ENCODE results near the gene CTNNBIP1. TPM values are rescaled to one million over a fixed set of nuclear protein-coding genes. Genes with fewer than 3 reads are reported as not detected.

Gene CTNNBIP1
- total and polyA plus RNA-seq, 2 donors (not counting 1 experiment from before 2014, with no cell fraction given): 6.9 to 8.7 TPM

DNA sequence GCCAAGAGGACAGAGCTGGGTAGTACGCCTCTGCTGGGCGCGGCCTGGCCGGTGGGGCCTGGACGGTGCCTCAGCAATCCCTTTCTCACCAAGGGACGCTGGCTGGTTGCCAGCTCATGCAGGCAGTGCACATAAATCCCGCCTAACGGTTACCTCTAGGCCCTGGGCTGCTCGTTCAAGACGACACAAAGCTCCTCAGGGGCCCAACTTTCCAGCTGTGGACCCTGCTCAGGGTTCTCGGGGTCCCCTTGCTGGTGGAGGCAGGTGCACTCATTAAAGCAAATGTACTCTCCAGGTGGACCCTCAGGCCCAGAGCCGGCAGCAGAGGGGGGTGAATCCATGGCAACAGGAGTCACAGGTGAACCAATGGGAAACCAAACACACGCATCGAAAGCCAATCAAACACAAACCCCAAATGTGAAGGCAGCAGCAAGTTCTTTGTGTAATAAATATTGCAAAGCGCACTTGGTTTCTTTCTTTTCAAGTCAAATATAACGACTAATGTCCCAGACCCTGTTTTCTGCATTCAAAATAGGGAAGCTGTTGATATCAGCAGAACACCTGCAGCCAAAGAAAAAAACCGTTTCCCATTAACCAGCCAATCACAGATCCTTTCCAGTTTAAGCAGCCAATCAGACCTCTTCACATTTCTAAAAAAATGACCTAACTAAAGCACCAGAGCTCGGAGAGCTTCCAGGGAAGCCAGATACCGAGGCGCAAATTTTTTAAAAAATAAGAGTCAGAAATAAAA is 60.2 kb downstream of the CTNNBIP1 start:
- peaks cover 21 to 36% of the 10 kb centered on the region in 2 donors for H3K4me1 ChIP-seq (ENCODE audit: control insufficient read depth in 2 of 2, insufficient read depth in 2 of 2, low read length in 2 of 2)
- H3K36me3 ChIP-seq (replicated peaks in 1 of 2; ENCODE audit: control extremely low read depth in 1 of 2, control insufficient read depth in 1 of 2, extremely low read depth in 1 of 2, insufficient read depth in 2 of 2, low read length in 1 of 2): no peaks in the 10 kb centered on the region
- H3K27me3 Mint-ChIP-seq: no peaks in the 10 kb centered on the region
- CTCF ChIA-PET: interaction anchor here (0.9 to 4.9 kb wide), 12 partner anchors 13 to 223 kb away, joined by 3 to 30 read pairs (median 3); partner anchors contain the start of genes CLSTN1, LZIC and NMNAT1
- DNase-seq (peak; percentile 90), ATAC-seq (ENCODE audit: low read depth) (peak; percentile 88)
- POLR2A ChIA-PET: interaction anchor here (0.6 to 1.5 kb wide), 6 partner anchors 8 to 223 kb away, joined by 3 to 5 read pairs (median 4); no protein-coding TSS in a partner anchor
- peak overlapping the region in 4 of 5 experiments; percentile 50 to 70 (median 58) for H3K4me3 ChIP-seq (ENCODE audit: control extremely low read depth in 1 of 5, extremely low read depth in 1 of 5, insufficient read depth in 1 of 5, low read depth in 2 of 5, low read length in 4 of 5)
- peak overlapping the region; percentile 92 for H3K4me2 ChIP-seq (replicated peaks; ENCODE audit: low read depth, low read length, poor library complexity, severe bottlenecking)
- no peak for TF ChIP-seq CTCF (IDR thresholded peaks at IDR 0.05)
- no peak for TF ChIP-seq EZH2 (IDR thresholded peaks at IDR 0.05; ENCODE audit: borderline replicate concordance, insufficient read depth, low read depth, low read length, poor library complexity, severe bottlenecking)
- peak overlapping the region; percentile 80 for H2AFZ ChIP-seq (ENCODE audit: insufficient read depth, low read depth, low read length, poor library complexity, severe bottlenecking)
- H3K4me3 Mint-ChIP-seq: peak overlapping the region; percentile 78
- WGBS (ENCODE audit: insufficient coverage): 23% methylated on average over 13 of the region's 20 CpGs
- peak overlapping the region; percentile 81 for H3K27ac Mint-ChIP-seq
- peak overlapping the region; percentile 73 for H3K9ac ChIP-seq (ENCODE audit: low read length)
- H3K27me3 ChIP-seq (replicated peaks in 1 of 4; ENCODE audit: control extremely low read depth in 1 of 4, control insufficient read depth in 3 of 4, insufficient read depth in 4 of 4, low read length in 3 of 4): no peaks in the 10 kb centered on the region
- peaks cover 9% of the 10 kb centered on the region for H3K79me2 ChIP-seq (ENCODE audit: control insufficient read depth, insufficient read depth, low read length)
- peaks cover 0 to 10% (median 7%) of the 10 kb centered on the region in 3 donors for H3K9me3 ChIP-seq (ENCODE audit: control extremely low read depth in 1 of 3, control insufficient read depth in 2 of 3, insufficient read depth in 1 of 3, low read length in 2 of 3)
- peak overlapping the region; percentile 87 to 88 for H3K27ac ChIP-seq (ENCODE audit: low read length in 2 of 2)
- peaks cover 29% of the 10 kb centered on the region for H3K4me1 Mint-ChIP-seq
- no peaks in the 10 kb centered on the region for H4K20me1 ChIP-seq (ENCODE audit: control insufficient read depth, insufficient read depth, low read length, poor library complexity, severe bottlenecking)
- H3K9me3 Mint-ChIP-seq (ENCODE audit: insufficient read depth): no peaks in the 10 kb centered on the region
- intact Hi-C loops (cut with micrococcal nuclease): loop anchor here (1.0 kb wide), 3 partner anchors 26 to 93 kb away; partner anchors contain the start of genes CTNNBIP1, LZIC and NMNAT1

DNA sequence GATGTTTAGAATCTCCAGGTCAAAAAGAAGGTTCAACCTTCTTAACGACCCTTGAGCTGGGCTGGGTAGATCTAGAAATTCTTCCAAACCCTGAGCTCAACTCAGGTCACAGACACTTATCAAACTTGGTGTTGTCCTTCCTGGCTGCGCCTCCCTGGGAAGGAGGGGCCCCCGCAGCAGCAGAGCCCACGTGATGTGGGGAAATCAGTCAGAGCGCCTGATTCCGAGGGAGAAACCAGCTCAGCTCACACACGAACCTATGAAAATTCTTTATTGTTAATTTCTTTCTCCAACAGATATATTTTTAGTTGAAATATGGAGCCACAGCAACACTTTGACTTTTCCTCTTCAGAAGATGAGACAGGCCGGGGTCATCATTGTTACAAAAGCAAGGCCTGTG is 62.0 kb downstream of the CTNNBIP1 start:
- Histone ChIP-seq H3K4me1 (ENCODE audit: control insufficient read depth in 2 of 2, insufficient read depth in 2 of 2, low read length in 2 of 2) (peaks cover 21 to 36% of the 10 kb centered on the region in 2 donors), H4K20me1 (ENCODE audit: control insufficient read depth, insufficient read depth, low read length, poor library complexity, severe bottlenecking) (no peaks in the 10 kb centered on the region), H3K27me3 (replicated peaks in 1 of 4; ENCODE audit: control extremely low read depth in 1 of 4, control insufficient read depth in 3 of 4, insufficient read depth in 4 of 4, low read length in 3 of 4) (no peaks in the 10 kb centered on the region), H3K4me2 (replicated peaks; ENCODE audit: low read depth, low read length, poor library complexity, severe bottlenecking) (no peak overlapping the region), H3K36me3 (replicated peaks in 1 of 2; ENCODE audit: control extremely low read depth in 1 of 2, control insufficient read depth in 1 of 2, extremely low read depth in 1 of 2, insufficient read depth in 2 of 2, low read length in 1 of 2) (no peaks in the 10 kb centered on the region), H3K27ac (ENCODE audit: low read length in 2 of 2) (peak overlapping the region in 1 of 2 donors; percentile 87), H3K9me3 (ENCODE audit: control extremely low read depth in 1 of 3, control insufficient read depth in 2 of 3, insufficient read depth in 1 of 3, low read length in 2 of 3) (no peaks in the 10 kb centered on the region), H3K9ac (ENCODE audit: low read length) (no peak overlapping the region), H2AFZ (ENCODE audit: insufficient read depth, low read depth, low read length, poor library complexity, severe bottlenecking) (peak overlapping the region; percentile 2), H3K79me2 (ENCODE audit: control insufficient read depth, insufficient read depth, low read length) (peaks cover 9% of the 10 kb centered on the region), H3K4me3 (ENCODE audit: control extremely low read depth in 1 of 5, extremely low read depth in 1 of 5, insufficient read depth in 1 of 5, low read depth in 2 of 5, low read length in 4 of 5) (no peak overlapping the region)
- H3K4me3 Mint-ChIP-seq: no peak overlapping the region
- H3K27me3 Mint-ChIP-seq: no peaks in the 10 kb centered on the region
- H3K27ac Mint-ChIP-seq: peak overlapping the region; percentile 46
- intact Hi-C loops (cut with micrococcal nuclease): no loop called here
- WGBS (ENCODE audit: insufficient coverage): 45% methylated on average over 2 of the region's 8 CpGs
- POLR2A ChIA-PET: no interaction called here
- DNase-seq (no peak), ATAC-seq (ENCODE audit: low read depth) (no peak)
- TF ChIP-seq EZH2 (IDR thresholded peaks at IDR 0.05; ENCODE audit: borderline replicate concordance, insufficient read depth, low read depth, low read length, poor library complexity, severe bottlenecking) (no peak), CTCF (IDR thresholded peaks at IDR 0.05) (no peak)
- no peaks in the 10 kb centered on the region for H3K9me3 Mint-ChIP-seq (ENCODE audit: insufficient read depth)
- H3K4me1 Mint-ChIP-seq: peaks cover 29% of the 10 kb centered on the region
- CTCF ChIA-PET: interaction anchor here (2.4 to 4.9 kb wide), 2 partner anchors 63 to 233 kb away, joined by 11 to 30 read pairs; no protein-coding TSS in a partner anchor
